A549 (cell line): ENCODE results near the gene IRF3. TPM values are rescaled to one million over a fixed set of nuclear protein-coding genes. Genes with fewer than 3 reads are reported as not detected.

Experiments
- ATAC-seq, 2 experiments: fragments of 200-7000 bp in 1 of 2; fragments of >200 bp in 1 of 2; cut with Nextera tagmentation in 1 of 2; cut with Tn5 transposase in 1 of 2; 3 replicates each; pipeline versions ENCODE4 v1.8.0 to v1.9.1; 2018 to 2020; ENCODE audit warnings: mild to moderate bottlenecking in 1 of 2, moderate library complexity in 1 of 2
- CTCF ChIA-PET: fragments of 300-600 bp; sonication (Branson Sonifier 250); formaldehyde crosslinking; extraction: SDS; loops from one replicate; lab custom pipeline; 2021; ENCODE audit warnings: antibody characterized with exemption, inconsistent platforms; lab: Yijun Ruan, JAX
- POLR2A ChIA-PET: fragments of 350-600 bp; formaldehyde crosslinking; extraction: SDS; loops from one replicate; lab custom pipeline; 2021; ENCODE audit warnings: antibody characterized with exemption, inconsistent platforms; lab: Yijun Ruan, JAX
- DNase-seq, 2 experiments: peaks; one replicate each; pipeline versions ENCODE4 v3.0.0 to v3.0.0-alpha.2; 2011 to 2016; ENCODE audit warnings: low read depth in 1 of 2, low spot score in 1 of 2
- FAIRE-seq: peaks from 2 replicates; lab custom pipeline; 2011; peaks lifted over from hg19 to GRCh38; lab: Jason Lieb, UNC
- H3K27ac ChIP-seq, 2 experiments: fragments of >200 bp; sonication (Bioruptor Twin); formaldehyde crosslinking; 3 replicates each; pipeline ENCODE4 v1.5.1; 2016 to 2017
- H3K4me1 ChIP-seq: fragments of >200 bp; sonication (Bioruptor Twin); formaldehyde crosslinking; 3 replicates; pipeline ENCODE4 v1.6.1; 2016
- H3K4me2 ChIP-seq: fragments of >200 bp; sonication (Bioruptor Twin); formaldehyde crosslinking; 3 replicates; pipeline ENCODE4 v1.6.1; 2016
- H3K4me3 ChIP-seq: fragments of >200 bp; sonication (Bioruptor Twin); formaldehyde crosslinking; 3 replicates; pipeline ENCODE4 v1.5.1; 2016
- H3K9me3 ChIP-seq: fragments of >200 bp; sonication (Bioruptor Twin); formaldehyde crosslinking; 3 replicates; pipeline ENCODE4 v1.6.1; 2016
- CBX8 ChIP-seq: fragments of 200-600 bp; sonication (generic); IDR thresholded peaks from 2 replicates; pipeline ENCODE4 v1.6.1; 2016
- CHD4 ChIP-seq: fragments of 200-600 bp; sonication (generic); IDR thresholded peaks from 2 replicates; pipeline ENCODE4 v1.6.1; 2016; ENCODE audit warnings: antibody characterized with exemption, mild to moderate bottlenecking, borderline replicate concordance
- EHMT2 ChIP-seq: fragments of 200-600 bp; sonication (generic); IDR thresholded peaks from 2 replicates; pipeline ENCODE4 v1.6.1; 2016; ENCODE audit warnings: antibody characterized with exemption, low read depth, mild to moderate bottlenecking, moderate library complexity
- EP300 ChIP-seq, 2 experiments: fragments of >200 bp; sonication (Bioruptor Twin); formaldehyde crosslinking; IDR thresholded peaks; 2 replicates in 1 of 2; 3 replicates in 1 of 2; pipeline ENCODE4 v1.6.1; 2016 to 2017
- FOSB ChIP-seq: fragments of 250-450 bp; sonication (Bioruptor Pico); IDR thresholded peaks from 2 replicates; pipeline ENCODE4 v1.5.0; 2020; ENCODE audit warnings: mild to moderate bottlenecking, moderate library complexity
- FOXS1 ChIP-seq: fragments of 250-450 bp; sonication (Bioruptor Pico); IDR thresholded peaks from 2 replicates; pipeline ENCODE4 v1.5.0; 2020; ENCODE audit warnings: mild to moderate bottlenecking, moderate library complexity
- GATA3 ChIP-seq: IDR thresholded peaks from 2 replicates; pipeline ENCODE4 v1.6.1; 2012; ENCODE audit warnings: borderline replicate concordance
- HOXA7 ChIP-seq: fragments of 250-450 bp; sonication (Bioruptor Pico); IDR thresholded peaks from 2 replicates; pipeline ENCODE4 v1.5.0; 2020; ENCODE audit warnings: mild to moderate bottlenecking, moderate library complexity
- HOXB13 ChIP-seq: fragments of 250-450 bp; sonication (Bioruptor Pico); IDR thresholded peaks from 2 replicates; pipeline ENCODE4 v1.5.0; 2020; ENCODE audit warnings: low read depth, mild to moderate bottlenecking, moderate library complexity
- HOXB5 ChIP-seq: fragments of 250-450 bp; sonication (Bioruptor Pico); IDR thresholded peaks from 2 replicates; pipeline ENCODE4 v1.5.0; 2020; ENCODE audit warnings: mild to moderate bottlenecking, moderate library complexity
- KDM1A ChIP-seq: fragments of 200-600 bp; sonication (generic); IDR thresholded peaks from 2 replicates; pipeline ENCODE4 v1.6.1; 2016; ENCODE audit warnings: low read depth, mild to moderate bottlenecking
- MAFK ChIP-seq: fragments of 450-650 bp; IDR thresholded peaks from 2 replicates; pipeline ENCODE4 v1.6.1; 2014; ENCODE audit not compliant: partially characterized antibody
- NFE2L2 ChIP-seq: fragments of 150-350 bp; conservative IDR thresholded peaks from 2 replicates; pipeline ENCODE4 v1.6.1; 2014; ENCODE audit warnings: low read length
- NPAS2 ChIP-seq: fragments of 250-450 bp; sonication (Bioruptor Pico); IDR thresholded peaks from 2 replicates; pipeline ENCODE4 v1.8.0; 2022; ENCODE audit warnings: mild to moderate bottlenecking, moderate library complexity, borderline replicate concordance
- PHF8 ChIP-seq: fragments of 200-600 bp; sonication (generic); IDR thresholded peaks from 2 replicates; pipeline ENCODE4 v1.6.1; 2016; ENCODE audit warnings: low read depth, mild to moderate bottlenecking, antibody characterized with exemption, moderate library complexity, borderline replicate concordance
- POLR2AphosphoS2 ChIP-seq: conservative IDR thresholded peaks from 2 replicates; pipeline ENCODE4 v1.6.1; 2012; ENCODE audit warnings: low read length, improper control_type of control experiment, inconsistent platforms
- RAD21 ChIP-seq, 2 experiments: fragments of >200 bp in 1 of 2; sonication (Bioruptor Twin) in 1 of 2; formaldehyde crosslinking in 1 of 2; IDR thresholded peaks in 1 of 2; conservative IDR thresholded peaks in 1 of 2; 2 replicates in 1 of 2; 3 replicates in 1 of 2; pipeline ENCODE4 v1.6.1; 2012 to 2018; ENCODE audit warnings: inconsistent platforms in 1 of 2
- RCOR1 ChIP-seq: fragments of 150-350 bp; IDR thresholded peaks from 2 replicates; pipeline ENCODE4 v1.6.1; 2014; ENCODE audit warnings: antibody characterized with exemption, low read length, low read depth
- RFX5 ChIP-seq: fragments of 450-650 bp; IDR thresholded peaks from 2 replicates; pipeline ENCODE4 v1.7.1; 2014; ENCODE audit warnings: antibody characterized with exemption, mild to moderate bottlenecking, moderate library complexity
- SMC3 ChIP-seq: fragments of >200 bp; sonication (Bioruptor Twin); formaldehyde crosslinking; IDR thresholded peaks from 3 replicates; pipeline ENCODE4 v1.6.1; 2018; ENCODE audit warnings: inconsistent platforms
- TP53 ChIP-seq: fragments of 250-450 bp; sonication (Bioruptor Pico); IDR thresholded peaks from 2 replicates; pipeline ENCODE4 v1.5.0; 2021; ENCODE audit warnings: mild to moderate bottlenecking, moderate library complexity
- ZC3H11A ChIP-seq: fragments of 450-650 bp; IDR thresholded peaks from 2 replicates; pipeline ENCODE4 v1.6.1; 2014; ENCODE audit warnings: antibody characterized with exemption, mild to moderate bottlenecking
- ZFP36 ChIP-seq: fragments of 450-650 bp; IDR thresholded peaks from 2 replicates; pipeline ENCODE4 v1.6.1; 2014; ENCODE audit warnings: borderline replicate concordance; ENCODE audit not compliant: partially characterized antibody
- ZNF302 ChIP-seq: fragments of 250-450 bp; sonication (Bioruptor Pico); IDR thresholded peaks from 2 replicates; pipeline ENCODE4 v1.9.0; 2021; ENCODE audit warnings: inconsistent platforms, mild to moderate bottlenecking, moderate library complexity
- WGBS: methylation state at CpG from one replicate; pipeline ENCODE4 v1.1.6; 2017; ENCODE audit errors: missing lambda C conversion rate; 5-methylcytosine and 5-hydroxymethylcytosine counted together
- polyA plus RNA-seq, 4 experiments: library from polyadenylated mRNA; depleted of rRNA in 3 of 4; stranded (reverse); fragments of >200 nt; fragmentation: RNase III in 1 of 4; extraction: RNeasy Plus Mini Kit Qiagen cat#74134 plus additional on column Dnase treatment in 1 of 4; gene quantifications; 2 replicates in 3 of 4; 3 replicates in 1 of 4; pipeline ENCODE4 v1.2.3, GENCODE V29; 2011 to 2017
- TF ChIP-seq, protein P1 (sequence below): IDR thresholded peaks from 2 replicates; pipeline ENCODE4 v1.6.1; 2012; ENCODE audit warnings: low read depth, borderline replicate concordance
- TF ChIP-seq, protein P2 (sequence below): fragments of 250-450 bp; sonication (Bioruptor Pico); IDR thresholded peaks from 2 replicates; pipeline ENCODE4 v1.5.0; 2021; ENCODE audit warnings: mild to moderate bottlenecking, moderate library complexity, borderline replicate concordance
- TF ChIP-seq, protein P3 (sequence below): fragments of >200 bp; sonication (Bioruptor Twin); formaldehyde crosslinking; IDR thresholded peaks from 3 replicates; pipeline ENCODE4 v1.6.1; 2016
- TF ChIP-seq, protein P4 (sequence below): IDR thresholded peaks from 2 replicates; pipeline ENCODE4 v1.6.1; 2012

The IRF3 gene
- polyA plus RNA-seq, 2 of the 4 experiments (the other 2 are of a cell fraction) = 54.0 to 103 TPM

DNA sequence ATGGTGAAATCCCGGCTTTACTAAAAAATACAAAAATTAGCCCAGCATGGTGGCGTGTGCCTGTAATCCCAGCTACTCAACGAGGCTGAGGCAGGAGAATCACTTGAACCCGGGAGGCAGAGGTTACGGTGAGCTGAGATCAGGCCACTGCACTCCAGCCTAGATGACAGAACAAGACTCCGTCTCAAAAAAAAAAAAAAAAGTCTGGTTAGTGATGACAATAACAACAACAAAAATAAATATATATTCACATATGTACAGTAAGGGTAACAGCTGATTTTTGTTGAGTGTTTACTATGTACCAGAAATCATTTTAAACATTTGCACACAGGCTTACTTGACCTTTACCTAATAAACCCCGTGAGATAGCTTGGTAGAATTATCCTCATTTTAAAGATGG is 48.7 kb downstream of the IRF3 start:
- FAIRE-seq (no peak), ATAC-seq (no peak), DNase-seq (no peak)
- 90% methylated on average over 7 of the region's 7 CpGs for WGBS
- H3K4me1 ChIP-seq = peaks cover 32% of the 10 kb centered on the region
- POLR2A ChIA-PET = no interaction called here
- TF ChIP-seq CBX8 (no peak), HOXB5 (CRISPR knock-in tag) (no peak), FOXS1 (no peak), EHMT2 (no peak), ZFP36 (no peak), RAD21 (conservative IDR thresholded peaks at IDR 0.05 in 1 of 2, IDR thresholded peaks at IDR 0.05 in 1 of 2) (no peak), HOXB13 (no peak), ZC3H11A (no peak), FOSB (no peak), RFX5 (no peak), PHF8 (no peak), HOXA7 (CRISPR knock-in tag) (no peak), CHD4 (no peak), ZNF302 (CRISPR knock-in tag) (no peak), NPAS2 (CRISPR knock-in tag) (no peak), SMC3 (no peak)
- TF ChIP-seq, protein P1, sequence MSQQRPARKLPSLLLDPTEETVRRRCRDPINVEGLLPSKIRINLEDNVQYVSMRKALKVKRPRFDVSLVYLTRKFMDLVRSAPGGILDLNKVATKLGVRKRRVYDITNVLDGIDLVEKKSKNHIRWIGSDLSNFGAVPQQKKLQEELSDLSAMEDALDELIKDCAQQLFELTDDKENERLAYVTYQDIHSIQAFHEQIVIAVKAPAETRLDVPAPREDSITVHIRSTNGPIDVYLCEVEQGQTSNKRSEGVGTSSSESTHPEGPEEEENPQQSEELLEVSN = no peak
- TF ChIP-seq, protein P2, sequence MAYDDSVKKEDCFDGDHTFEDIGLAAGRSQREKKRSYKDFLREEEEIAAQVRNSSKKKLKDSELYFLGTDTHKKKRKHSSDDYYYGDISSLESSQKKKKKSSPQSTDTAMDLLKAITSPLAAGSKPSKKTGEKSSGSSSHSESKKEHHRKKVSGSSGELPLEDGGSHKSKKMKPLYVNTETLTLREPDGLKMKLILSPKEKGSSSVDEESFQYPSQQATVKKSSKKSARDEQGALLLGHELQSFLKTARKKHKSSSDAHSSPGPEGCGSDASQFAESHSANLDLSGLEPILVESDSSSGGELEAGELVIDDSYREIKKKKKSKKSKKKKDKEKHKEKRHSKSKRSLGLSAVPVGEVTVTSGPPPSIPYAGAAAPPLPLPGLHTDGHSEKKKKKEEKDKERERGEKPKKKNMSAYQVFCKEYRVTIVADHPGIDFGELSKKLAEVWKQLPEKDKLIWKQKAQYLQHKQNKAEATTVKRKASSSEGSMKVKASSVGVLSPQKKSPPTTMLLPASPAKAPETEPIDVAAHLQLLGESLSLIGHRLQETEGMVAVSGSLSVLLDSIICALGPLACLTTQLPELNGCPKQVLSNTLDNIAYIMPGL = no peak
- H3K27ac ChIP-seq = no peak overlapping the region
- H3K4me2 ChIP-seq = no peak overlapping the region
- H3K4me3 ChIP-seq = no peak overlapping the region
- H3K9me3 ChIP-seq = no peaks in the 10 kb centered on the region
- CTCF ChIA-PET = interaction anchor here (0.7 to 3.9 kb wide), 10 partner anchors 9 to 55 kb away, joined by 3 to 15 read pairs (median 4); partner anchors contain the start of gene RRAS

DNA sequence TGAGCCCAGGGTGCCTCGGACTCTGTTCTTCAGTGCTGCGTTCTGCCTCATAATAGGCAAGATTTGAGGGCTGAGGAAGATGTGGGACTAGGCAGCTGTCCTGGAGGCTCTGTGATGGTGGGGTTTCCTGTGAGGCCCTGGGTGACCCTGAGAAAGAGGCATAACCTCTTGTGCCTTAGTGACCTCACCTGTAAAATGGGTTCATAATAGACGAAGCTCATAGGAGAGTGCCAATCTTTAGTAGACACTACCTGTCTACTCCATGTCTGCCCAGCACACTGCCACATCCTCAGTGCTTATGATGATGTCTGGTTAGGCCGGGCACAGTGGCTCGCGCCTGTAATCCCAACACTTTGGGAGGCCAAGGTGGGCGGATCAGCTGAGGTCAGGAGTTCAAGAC is 49.1 kb downstream of the IRF3 start:
- Histone ChIP-seq H3K4me3 (no peak overlapping the region), H3K27ac (no peak overlapping the region), H3K9me3 (no peaks in the 10 kb centered on the region), H3K4me1 (peaks cover 34% of the 10 kb centered on the region)
- ChIA-PET CTCF (interaction anchor here (0.7 to 3.9 kb wide), 8 partner anchors 8 to 55 kb away, joined by 3 to 15 read pairs (median 4); partner anchors contain the start of gene RRAS), POLR2A (no interaction called here)
- 95% methylated on average over 7 of the region's 7 CpGs for WGBS
- DNase-seq = no peak
- peak; percentile 85 for TF ChIP-seq KDM1A
- 0 out of 2 replicates have a peak, but pooled peaks have one; percentile 75 for TF ChIP-seq RCOR1
- no peak for TF ChIP-seq RAD21 (conservative IDR thresholded peaks at IDR 0.05 in 1 of 2, IDR thresholded peaks at IDR 0.05 in 1 of 2)
- TF ChIP-seq, all 56 proteins: peak for 2
- no peak overlapping the region for H3K4me2 ChIP-seq
- no peak for ATAC-seq
- no peak for FAIRE-seq

DNA sequence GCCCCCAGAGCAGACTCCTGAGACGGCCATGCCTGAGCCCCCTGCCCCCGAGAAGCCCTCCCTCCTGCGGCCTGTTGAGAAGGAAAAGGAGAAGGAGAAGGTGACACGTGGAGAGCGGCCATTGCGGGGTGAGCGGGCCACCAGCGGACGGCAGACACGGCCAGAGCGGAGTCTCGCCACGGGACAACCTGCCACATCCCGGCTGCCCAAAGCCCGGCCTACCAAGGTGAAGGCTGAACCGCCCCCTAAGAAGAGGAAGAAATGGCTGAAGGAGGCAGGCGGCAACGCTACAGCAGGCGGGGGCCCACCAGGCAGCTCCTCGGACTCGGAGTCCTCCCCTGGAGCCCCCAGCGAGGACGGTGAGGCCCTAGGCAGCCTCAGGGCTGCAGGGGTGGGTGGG is 49.8 kb downstream of the IRF3 start:
- ATAC-seq = no peak
- FAIRE-seq = no peak
- H3K4me3 ChIP-seq = no peak overlapping the region
- ChIA-PET CTCF (interaction anchor here (1.0 to 3.9 kb wide), 4 partner anchors 10 to 56 kb away, joined by 4 to 15 read pairs (median 10); no protein-coding TSS in a partner anchor), POLR2A (no interaction called here)
- H3K27ac ChIP-seq = peak overlapping the region in 1 of 2 experiments; percentile 84; a peak in 3 of 6 replicates
- DNase-seq = no peak
- no peaks in the 10 kb centered on the region for H3K9me3 ChIP-seq
- whole genome bisulfite sequencing = 96% methylated on average over 21 of the region's 23 CpGs
- peaks cover 34% of the 10 kb centered on the region for H3K4me1 ChIP-seq
- no peak overlapping the region for H3K4me2 ChIP-seq
- TF ChIP-seq HOXB5 (CRISPR knock-in tag) (no peak), NFE2L2 (no peak), TP53 (CRISPR knock-in tag) (no peak), RAD21 (conservative IDR thresholded peaks at IDR 0.05 in 1 of 2, IDR thresholded peaks at IDR 0.05 in 1 of 2) (no peak), MAFK (no peak), SMC3 (no peak), POLR2AphosphoS2 (no peak), EP300 (IDR thresholded peaks at IDR 0.05) (no peak), GATA3 (no peak), ZFP36 (no peak), NPAS2 (CRISPR knock-in tag) (no peak)
- TF ChIP-seq, protein P3, sequence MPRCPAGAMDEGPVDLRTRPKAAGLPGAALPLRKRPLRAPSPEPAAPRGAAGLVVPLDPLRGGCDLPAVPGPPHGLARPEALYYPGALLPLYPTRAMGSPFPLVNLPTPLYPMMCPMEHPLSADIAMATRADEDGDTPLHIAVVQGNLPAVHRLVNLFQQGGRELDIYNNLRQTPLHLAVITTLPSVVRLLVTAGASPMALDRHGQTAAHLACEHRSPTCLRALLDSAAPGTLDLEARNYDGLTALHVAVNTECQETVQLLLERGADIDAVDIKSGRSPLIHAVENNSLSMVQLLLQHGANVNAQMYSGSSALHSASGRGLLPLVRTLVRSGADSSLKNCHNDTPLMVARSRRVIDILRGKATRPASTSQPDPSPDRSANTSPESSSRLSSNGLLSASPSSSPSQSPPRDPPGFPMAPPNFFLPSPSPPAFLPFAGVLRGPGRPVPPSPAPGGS = no peak
- TF ChIP-seq, protein P2 = no peak
- TF ChIP-seq, protein P4, sequence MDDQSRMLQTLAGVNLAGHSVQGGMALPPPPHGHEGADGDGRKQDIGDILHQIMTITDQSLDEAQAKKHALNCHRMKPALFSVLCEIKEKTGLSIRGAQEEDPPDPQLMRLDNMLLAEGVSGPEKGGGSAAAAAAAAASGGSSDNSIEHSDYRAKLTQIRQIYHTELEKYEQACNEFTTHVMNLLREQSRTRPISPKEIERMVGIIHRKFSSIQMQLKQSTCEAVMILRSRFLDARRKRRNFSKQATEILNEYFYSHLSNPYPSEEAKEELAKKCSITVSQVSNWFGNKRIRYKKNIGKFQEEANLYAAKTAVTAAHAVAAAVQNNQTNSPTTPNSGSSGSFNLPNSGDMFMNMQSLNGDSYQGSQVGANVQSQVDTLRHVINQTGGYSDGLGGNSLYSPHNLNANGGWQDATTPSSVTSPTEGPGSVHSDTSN = no peak
